ENCODE data around the gene TNFRSF25. TPM values are rescaled to one million over a fixed set of nuclear protein-coding genes. Genes with fewer than 3 reads are reported as not detected.
"Not testable (repeated sequence)": the region's sequence is repeated elsewhere in the genome, so short reads cannot be mapped to it uniquely, and the experiment has no call there.

The TNFRSF25 gene
- total RNA-seq, 1 donor from 2014 or later = 5.2 TPM

GRCh38 chr1:6437012-6437700, 28.8 kb downstream of the TNFRSF25 start:
- not testable (repeated sequence) for DNase-seq (ENCODE audit: low read depth in 2 of 2)

- not testable (repeated sequence) for DNase-seq (ENCODE audit: low read depth in 2 of 2)
These were observed 29.7 kb downstream of the TNFRSF25 start for GRCh38 chr1:6436277-6436676.

GRCh38 chr1:6435547-6435946, 30.4 kb downstream of the TNFRSF25 start:
- DNase-seq (ENCODE audit: low read depth in 2 of 2) = no peak

- DNase-seq (ENCODE audit: low read depth in 2 of 2) = no peak
These were observed 30.8 kb downstream of the TNFRSF25 start for GRCh38 chr1:6435129-6435528.

GRCh38 chr1:6434186-6434585, 31.8 kb downstream of the TNFRSF25 start:
- no peak for DNase-seq (ENCODE audit: low read depth in 2 of 2)

- DNase-seq (ENCODE audit: low read depth in 2 of 2) = not testable (repeated sequence)
These were observed 34.1 kb downstream of the TNFRSF25 start for GRCh38 chr1:6431645-6432579.

GRCh38 chr1:6429660-6430411, 36.1 kb downstream of the TNFRSF25 start:
- not testable (repeated sequence) for DNase-seq (ENCODE audit: low read depth in 2 of 2)

- DNase-seq (ENCODE audit: low read depth in 2 of 2) = not testable (repeated sequence)
These were observed 37.5 kb downstream of the TNFRSF25 start for GRCh38 chr1:6428453-6428852.

- no peak for DNase-seq (ENCODE audit: low read depth in 2 of 2)
These were observed 38.3 kb downstream of the TNFRSF25 start for GRCh38 chr1:6427441-6428390.

- DNase-seq (ENCODE audit: low read depth in 2 of 2) = no peak
These were observed 39.0 kb downstream of the TNFRSF25 start for GRCh38 chr1:6426972-6427350.

- no peak for DNase-seq (ENCODE audit: low read depth in 2 of 2)
These were observed 39.5 kb downstream of the TNFRSF25 start for GRCh38 chr1:6426277-6426971.

GRCh38 chr1:6425658-6426057, 40.3 kb downstream of the TNFRSF25 start:
- no peak for DNase-seq (ENCODE audit: low read depth in 2 of 2)

GRCh38 chr1:6424619-6425593, 41.1 kb downstream of the TNFRSF25 start, which contains the start of gene ESPN:
ESPN (plus strand) TSS chr1:6424776; CDS start chr1:6424956, 180 bp downstream.
- peak; percentile 30 to 41 for DNase-seq (ENCODE audit: low read depth in 2 of 2)

- DNase-seq (ENCODE audit: low read depth in 2 of 2) = peak in 1 of 2 donors; percentile 27
These were observed 41.9 kb downstream of the TNFRSF25 start for GRCh38 chr1:6424000-6424565.

GRCh38 chr1:6423321-6423999, 42.5 kb downstream of the TNFRSF25 start:
- peak; percentile 86 to 94 for DNase-seq (ENCODE audit: low read depth in 2 of 2)

- no peak for DNase-seq (ENCODE audit: low read depth in 2 of 2)
These were observed 44.7 kb downstream of the TNFRSF25 start for GRCh38 chr1:6421266-6421665.

- peak; percentile 17 to 29 for DNase-seq (ENCODE audit: low read depth in 2 of 2)
These were observed 45.4 kb downstream of the TNFRSF25 start for GRCh38 chr1:6420454-6421042.

All from lung microvascular endothelial cell (primary cell).